ENCODE results near the gene FDCSP.
"Not testable (repeated sequence)": the region's sequence is repeated elsewhere in the genome, so short reads cannot be mapped to it uniquely, and the experiment has no call there.

Gene FDCSP

DNA sequence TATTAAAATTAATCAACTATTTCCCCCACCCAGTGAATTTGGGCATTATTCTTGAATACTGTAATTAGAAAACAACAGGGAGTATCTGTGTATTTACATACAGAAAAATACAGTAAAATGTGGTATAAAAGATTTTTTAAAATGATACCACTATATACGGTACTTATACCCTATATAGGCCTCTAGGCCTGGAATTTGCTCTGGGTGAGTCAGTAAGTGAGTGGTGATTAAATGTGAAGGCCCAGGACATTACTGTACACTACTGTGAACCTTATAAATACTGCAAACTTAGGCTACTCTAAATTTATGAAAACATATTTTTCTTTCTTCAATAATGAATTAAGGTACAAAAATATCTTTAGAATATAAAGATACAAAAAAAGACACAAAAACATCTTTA is 10.2 kb downstream of the FDCSP start:
- in situ Hi-C loops (cut with MboI; ENCODE audit: low sequenced_read_pairs): no loop called here

GRCh38 chr4:70239131-70239883 is 13.4 kb downstream of the FDCSP start:
- in situ Hi-C loops (cut with MboI; ENCODE audit: low sequenced_read_pairs): no loop called here

GRCh38 chr4:70239884-70240591 is 14.1 kb downstream of the FDCSP start:
- in situ Hi-C loops (cut with MboI; ENCODE audit: low sequenced_read_pairs): no loop called here

DNA sequence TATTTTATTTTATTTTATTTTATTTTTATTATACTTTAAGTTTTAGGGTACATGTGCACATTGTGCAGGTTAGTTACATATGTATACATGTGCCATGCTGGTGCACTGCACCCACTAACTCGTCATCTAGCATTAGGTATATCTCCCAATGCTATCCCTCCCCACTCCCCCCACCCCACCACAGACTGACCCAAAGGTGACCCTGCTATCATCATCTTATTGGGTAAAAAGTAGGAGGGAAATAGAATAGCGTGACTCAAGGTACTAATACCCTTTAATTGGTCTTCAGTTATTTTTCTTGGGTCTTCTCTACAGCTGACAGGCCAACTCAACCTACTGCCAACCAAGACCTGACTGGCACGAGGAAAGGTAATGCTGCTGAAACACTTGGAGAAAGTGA is 16.4 kb downstream of the FDCSP start, which contains the start of gene CSN3:
TSS of gene CSN3 (plus strand) at position 301 of the 400 bp plus-strand sequence. CDS start 2,223 bp downstream, outside the sequence.
- in situ Hi-C loops (cut with MboI; ENCODE audit: low sequenced_read_pairs): not testable (repeated sequence)

GRCh38 chr4:70243091-70243490 is 17.2 kb downstream of the FDCSP start:
- in situ Hi-C loops (cut with MboI; ENCODE audit: low sequenced_read_pairs): no loop called here

DNA sequence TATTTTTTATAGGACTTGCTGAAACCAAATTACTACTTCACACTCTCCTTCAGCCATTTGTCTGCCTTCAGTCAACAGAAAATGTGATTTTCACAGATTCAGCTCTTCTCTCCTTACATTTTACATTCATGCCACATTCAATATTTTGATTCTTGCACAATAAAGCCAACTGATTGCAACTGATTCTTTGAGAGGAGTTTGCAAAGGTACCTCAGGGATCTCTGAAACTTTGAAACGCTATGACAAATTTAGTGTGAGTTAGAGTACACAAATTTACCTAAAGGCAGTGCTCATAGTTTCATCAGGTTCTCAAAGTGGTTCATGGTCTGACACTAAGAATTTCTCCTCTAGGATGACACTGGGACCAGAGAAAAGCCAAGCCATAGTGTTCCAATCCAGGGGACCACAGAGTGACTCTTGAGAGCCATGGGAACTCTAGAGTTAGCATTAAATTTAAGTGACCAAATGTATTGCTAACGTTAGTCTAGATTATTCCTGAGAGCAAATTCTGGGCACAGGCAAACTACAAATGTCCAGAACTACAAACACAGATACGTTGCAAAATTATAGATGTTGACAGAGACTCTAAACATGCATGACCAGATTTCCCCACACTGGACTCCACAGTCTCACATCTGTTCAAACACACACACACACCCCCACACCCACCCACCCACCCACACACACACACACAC is 25.5 kb downstream of the FDCSP start:
- in situ Hi-C loops (cut with MboI; ENCODE audit: low sequenced_read_pairs): no loop called here

DNA sequence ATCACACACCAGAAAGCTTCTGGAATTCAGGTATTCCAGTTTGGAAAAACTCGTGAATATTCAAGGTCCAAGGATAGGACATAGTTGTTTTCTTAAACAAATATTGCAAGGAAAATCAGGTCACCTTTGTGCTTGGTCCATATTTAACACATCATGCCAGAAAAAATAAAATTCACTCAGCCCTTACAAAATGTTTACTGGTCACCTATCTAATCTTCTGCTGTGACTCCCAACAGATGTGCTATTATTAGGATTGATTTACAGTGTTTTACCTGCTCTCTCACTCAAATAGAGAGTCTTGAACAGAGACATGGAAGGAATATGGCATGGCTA is 26.0 kb downstream of the FDCSP start:
- in situ Hi-C loops (cut with MboI; ENCODE audit: low sequenced_read_pairs): no loop called here

DNA sequence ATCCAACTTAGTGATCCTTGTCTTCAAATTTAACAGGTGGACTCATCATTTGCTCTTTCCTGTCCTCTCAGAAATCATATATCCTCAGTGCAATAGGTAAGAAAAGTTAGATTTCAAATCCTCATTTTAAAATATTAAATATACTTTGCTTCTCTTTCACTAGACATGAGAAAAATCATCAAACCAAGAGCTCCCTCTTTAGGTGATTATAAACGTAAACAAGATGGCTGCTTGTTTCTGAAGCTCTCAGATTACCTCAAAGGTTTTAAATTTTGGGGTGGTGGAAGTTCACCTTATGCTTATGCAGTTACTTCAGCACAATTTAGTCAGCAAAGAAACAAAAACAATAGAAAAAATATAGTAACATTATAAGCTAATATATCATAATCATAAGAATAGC is 43.8 kb downstream of the FDCSP start:
- in situ Hi-C loops (cut with MboI; ENCODE audit: low sequenced_read_pairs): no loop called here

- in situ Hi-C loops (cut with MboI; ENCODE audit: low sequenced_read_pairs): no loop called here
Measured at GRCh38 chr4:70277121-70277520, 51.2 kb downstream of the FDCSP start.

GRCh38 chr4:70280567-70280966 is 54.6 kb downstream of the FDCSP start:
- in situ Hi-C loops (cut with MboI; ENCODE audit: low sequenced_read_pairs): no loop called here
